ENCODE results near the gene ADAMTS19.

Gene ADAMTS19

DNA sequence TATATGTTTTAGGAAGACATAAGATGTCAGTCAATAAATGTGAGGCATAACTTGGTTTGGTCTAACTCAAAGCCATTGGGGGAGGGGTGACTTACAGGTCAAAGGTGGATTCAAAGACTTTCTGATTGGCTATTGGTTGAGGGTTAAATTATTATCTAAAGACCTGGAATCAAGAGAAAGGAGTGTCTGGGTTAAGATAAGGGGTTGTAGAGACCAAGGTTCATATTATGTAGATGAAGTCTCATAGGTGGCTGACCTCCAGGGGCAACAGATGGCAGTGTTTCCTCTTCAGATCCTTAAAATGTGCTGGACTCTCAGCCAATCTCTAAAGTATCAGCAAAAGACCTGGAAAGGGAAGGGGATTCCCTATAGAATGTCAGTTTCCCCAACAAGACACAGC is 236.5 kb downstream of the ADAMTS19 start:
- DNase-seq = no peak

DNA sequence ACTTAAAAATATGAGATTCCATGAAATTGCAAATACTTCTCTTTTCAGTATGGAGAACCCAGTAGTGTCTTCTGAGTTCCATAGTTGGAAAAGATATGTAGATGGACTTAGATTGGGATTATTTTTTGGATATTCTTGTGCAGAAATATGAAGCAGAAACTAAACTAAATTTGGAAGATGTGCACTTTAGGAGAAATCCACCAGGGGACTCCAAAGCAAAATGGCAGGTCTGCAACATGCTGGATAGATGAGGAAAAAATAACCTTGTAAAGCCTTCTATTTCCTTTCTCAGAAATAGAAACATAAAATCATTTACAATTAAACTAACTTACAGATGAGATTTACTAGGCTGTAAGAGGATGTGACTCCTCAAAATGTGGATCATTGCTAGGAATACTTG is 238.6 kb downstream of the ADAMTS19 start:
- DNase-seq = no peak

DNA sequence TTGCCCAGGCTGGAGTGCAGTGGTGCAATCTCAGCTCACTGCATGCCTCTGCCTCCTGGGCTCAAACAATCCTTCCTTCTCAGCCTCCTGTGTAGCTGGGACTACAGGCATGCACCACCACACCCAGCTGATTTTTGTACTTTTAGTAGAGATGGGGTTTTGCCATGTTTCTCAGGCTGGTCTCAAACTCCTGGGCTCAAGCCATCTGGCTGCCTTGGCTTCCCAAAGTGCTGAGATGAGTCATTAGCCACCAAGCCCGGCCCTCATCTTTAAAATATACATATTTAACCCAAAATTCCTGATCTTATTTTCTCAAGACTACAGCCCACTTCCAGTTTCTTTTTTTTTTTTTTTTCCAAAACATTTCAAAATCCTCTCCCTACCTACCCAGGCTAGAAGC is 256.1 kb downstream of the ADAMTS19 start:
- peak; percentile 15 for DNase-seq

DNA sequence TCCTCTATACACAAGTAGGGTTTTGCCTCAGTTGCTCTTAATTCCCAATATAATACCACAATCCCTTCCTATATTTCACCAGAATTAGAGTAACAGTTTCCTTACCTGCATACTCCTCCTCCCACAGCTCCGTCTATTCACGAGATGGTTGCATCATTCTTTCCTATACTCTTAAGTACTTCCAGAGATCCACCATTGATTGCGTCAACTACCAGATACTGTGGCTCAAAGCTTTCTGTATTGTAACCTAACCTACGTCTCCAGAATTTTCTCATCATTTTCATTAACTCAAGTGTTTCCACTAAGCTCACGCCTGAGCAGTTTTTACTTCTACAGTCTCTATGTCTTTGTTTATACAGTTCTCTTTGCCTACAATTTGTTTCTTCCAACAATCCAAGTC is 256.6 kb downstream of the ADAMTS19 start:
- no peak for DNase-seq

DNA sequence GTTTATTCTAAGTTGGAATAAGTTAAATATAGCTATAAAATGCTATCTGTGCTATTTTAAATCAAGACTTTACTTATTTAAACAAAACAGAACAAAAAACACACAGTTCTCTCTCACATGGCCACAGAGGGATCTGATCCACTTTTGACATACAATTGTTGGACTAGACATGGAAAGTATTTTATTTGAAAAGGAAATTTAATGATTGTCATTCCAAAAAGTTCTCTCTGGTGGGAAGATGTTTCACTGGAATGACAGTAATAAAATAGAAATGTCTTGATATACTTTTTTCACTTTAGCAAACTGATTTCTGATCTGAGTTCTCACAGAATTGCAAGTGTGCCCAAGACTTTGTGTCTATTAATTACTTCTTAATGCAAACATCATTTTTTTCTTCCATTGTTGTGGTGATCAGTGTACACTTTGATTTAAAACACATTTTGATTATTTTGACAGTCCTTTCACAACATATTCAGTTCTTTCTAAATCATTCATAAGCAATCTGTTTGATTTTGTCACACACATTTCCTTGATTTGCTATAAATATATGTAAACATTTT is 257.7 kb downstream of the ADAMTS19 start:
- no peak for DNase-seq

DNA sequence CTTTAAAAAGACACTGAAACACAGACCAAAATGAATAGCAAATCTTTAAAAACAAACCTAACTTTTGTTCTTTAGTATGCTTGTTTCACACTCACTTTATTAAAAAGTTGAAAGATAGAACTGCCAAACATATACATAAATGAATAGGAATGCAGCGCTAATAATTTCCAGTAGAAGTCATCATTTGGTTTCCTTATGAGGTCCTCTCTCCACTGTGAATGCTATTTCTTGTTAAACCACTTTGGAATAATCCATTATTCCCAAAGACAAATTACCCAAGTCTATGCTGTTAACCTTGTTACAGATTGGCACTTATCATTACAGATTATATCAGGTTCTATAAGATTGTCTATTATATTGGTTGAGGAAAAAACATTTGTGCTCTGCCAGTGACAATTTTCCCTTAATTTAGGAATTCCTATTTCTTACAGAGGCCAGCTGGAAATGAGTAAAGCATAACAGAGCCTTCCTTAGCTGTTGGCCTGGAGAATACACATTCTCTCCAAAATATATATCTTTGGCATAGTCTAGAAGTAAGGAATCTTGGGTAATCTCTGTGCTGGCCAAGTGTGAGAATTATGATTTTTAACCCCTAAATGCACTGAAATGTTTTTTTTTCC is 258.5 kb downstream of the ADAMTS19 start:
- peak; percentile 61 for DNase-seq

DNA sequence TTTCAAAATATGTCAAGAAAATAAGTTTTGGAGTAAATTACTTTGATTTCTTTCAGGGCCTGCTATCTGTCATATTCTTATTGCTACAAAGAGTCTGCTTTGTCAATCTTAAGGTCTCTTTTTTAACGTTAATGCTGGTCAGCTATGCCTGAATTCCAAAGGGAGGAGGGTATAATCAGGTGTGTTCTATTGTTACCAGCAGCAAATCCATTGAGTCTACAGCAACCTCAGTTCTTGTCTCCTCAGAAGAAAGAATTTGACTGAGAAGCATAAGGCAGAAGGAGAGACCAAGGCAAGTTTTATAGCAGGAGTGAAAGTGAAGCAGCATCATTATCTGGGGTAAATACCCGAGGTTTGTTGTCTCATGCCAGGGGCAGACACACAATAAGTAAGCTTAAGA is 264.1 kb downstream of the ADAMTS19 start:
- DNase-seq = no peak

DNA sequence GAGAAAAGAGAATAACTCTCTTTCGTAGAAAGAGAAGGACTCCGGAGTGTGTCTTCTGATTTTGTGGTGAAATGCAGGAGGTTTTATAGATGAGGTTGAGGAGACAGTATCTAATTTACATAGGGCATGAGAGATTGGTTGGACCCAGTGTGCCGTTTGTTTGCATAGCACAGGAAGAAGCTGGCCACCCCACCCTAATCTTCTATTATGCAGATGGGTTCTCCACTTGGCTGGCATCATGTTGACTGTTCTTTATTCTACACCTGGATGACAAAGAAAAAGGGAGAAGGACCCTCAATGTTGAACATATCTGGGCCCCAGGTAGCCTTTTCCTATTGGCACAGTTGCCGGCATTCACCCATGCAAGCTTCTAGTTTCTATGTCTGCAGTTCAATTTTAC is 264.5 kb downstream of the ADAMTS19 start:
- DNase-seq = no peak

DNA sequence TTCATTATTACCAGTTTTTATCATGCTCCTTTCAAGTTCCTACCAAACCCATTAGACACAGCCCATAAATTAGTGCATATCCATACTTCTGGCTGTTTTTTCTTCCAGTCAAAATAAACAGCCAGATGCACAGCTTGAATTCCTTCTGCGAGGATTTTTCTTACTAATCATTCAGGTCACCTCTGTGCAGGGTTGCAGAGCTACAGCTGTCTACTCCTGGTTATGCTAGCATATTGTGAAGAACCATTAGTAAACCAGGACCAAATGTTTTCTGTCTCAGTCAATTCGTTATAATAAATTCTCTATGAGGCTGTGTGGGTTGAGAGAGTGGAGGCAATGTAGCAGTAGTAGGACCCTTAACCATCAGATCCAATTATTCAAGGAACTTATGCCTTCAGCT is 279.7 kb downstream of the ADAMTS19 start:
- no peak for DNase-seq

DNA sequence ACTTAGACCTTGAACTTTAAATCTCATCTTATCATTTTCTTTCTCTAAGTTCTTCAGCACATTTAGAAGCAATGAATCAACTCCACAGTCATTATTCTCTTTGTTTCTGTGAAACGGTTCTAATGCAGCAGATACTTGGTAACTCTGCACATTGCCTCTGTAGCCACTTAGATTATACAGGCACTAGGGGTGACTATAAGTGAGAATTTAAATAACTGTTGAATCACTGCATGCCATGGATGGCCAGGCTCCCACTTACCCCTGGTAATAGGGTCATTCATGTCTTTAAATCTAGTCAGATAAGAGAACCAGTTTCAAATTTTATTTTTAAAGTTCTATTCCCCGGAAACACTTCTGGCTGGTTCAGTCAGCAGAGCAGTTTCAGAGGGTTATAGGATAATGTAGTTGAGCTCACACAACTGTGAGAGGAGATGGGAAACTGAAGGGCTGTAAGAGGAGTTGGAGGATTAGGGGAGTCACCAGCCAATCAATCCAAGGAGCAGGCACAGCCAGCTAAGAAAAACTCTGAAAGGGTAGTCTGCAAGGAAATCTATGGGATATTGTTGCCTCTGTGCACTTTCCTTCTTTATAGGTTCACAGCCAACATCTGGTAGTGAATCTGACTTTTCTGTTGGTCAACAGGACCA is 283.6 kb downstream of the ADAMTS19 start:
- no peak for DNase-seq

DNA sequence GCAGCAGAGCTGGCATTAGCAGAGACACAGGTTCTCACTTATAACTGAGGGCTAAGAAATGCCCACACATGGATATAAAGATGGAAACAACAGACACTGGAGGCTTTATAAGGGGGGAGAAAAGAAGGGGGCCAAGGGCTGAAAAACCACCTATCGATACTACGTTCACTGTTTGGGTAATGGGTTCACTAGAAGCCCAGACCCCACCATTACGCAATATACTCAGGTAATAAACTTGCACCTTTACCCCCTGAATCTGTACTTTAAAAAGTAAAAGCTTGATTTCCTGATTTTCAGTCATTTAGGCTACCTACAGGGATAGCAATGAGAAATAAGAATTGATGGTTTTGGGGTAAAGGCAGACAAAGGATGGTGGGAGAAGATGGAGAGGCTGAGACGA is 285.9 kb downstream of the ADAMTS19 start:
- no peak for DNase-seq

DNA sequence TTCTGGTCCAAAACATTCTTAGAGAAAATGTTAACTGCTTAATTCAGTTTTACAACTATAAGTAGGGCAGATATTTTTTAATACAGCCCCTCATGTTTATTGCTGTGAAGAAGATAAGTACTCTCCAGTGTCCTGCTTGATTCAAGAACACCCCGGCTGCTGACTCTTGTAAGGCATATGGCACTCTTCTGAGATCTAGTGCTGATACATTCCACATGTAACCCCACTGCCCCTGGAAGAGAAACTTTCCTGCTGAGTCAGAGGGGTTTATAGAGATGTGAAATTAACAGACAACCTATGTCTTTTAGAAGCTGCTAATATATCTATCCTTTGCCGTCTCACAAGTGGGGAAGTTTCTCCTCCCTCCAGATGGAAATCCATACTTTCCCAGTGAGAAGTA is 286.8 kb downstream of the ADAMTS19 start:
- DNase-seq = no peak

DNA sequence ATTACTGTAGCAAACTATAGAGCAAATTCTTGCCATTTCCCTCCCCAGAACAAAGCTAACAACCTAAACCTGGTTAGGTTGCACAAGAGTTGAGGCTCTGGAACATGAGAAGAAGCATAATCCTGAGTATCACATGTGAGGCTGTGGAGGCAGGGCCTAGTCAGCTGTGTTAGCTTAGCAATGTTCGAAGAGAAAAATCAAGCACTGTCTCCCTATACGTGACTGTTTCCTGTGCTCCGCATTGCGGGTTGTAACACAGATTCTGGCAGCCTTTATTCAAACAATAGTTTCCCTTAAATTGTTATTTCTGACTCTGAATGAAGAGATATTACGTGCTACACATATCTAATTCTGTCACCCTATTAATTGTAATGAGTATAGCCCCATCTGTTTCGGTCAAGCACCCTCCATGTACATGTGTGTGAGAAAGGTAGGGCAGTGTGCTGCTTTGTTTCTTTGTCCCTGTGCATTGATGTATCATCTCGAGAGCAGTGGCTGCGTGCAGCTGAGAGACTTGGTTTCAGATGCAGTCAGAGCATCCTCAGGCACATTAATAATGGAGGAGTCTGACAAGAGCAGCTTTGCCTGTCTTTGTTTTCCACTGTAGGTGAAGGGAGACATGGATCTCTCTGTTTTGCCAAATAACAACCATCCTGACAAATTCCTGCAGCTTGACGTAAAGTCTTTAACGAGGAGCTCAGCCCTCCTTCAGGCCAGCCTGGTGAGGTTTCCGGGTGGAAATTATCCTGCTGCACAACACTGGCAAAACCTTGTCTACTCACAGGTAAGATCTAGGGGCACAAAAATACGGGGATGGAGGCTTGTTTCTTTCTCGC is 287.7 kb downstream of the ADAMTS19 start, which contains the start of gene MINAR2:
Gene MINAR2, plus strand, starts transcription at position 523 of the 836 bp plus-strand sequence. Its CDS starts 97 bp downstream, at position 620.
- no peak for DNase-seq

DNA sequence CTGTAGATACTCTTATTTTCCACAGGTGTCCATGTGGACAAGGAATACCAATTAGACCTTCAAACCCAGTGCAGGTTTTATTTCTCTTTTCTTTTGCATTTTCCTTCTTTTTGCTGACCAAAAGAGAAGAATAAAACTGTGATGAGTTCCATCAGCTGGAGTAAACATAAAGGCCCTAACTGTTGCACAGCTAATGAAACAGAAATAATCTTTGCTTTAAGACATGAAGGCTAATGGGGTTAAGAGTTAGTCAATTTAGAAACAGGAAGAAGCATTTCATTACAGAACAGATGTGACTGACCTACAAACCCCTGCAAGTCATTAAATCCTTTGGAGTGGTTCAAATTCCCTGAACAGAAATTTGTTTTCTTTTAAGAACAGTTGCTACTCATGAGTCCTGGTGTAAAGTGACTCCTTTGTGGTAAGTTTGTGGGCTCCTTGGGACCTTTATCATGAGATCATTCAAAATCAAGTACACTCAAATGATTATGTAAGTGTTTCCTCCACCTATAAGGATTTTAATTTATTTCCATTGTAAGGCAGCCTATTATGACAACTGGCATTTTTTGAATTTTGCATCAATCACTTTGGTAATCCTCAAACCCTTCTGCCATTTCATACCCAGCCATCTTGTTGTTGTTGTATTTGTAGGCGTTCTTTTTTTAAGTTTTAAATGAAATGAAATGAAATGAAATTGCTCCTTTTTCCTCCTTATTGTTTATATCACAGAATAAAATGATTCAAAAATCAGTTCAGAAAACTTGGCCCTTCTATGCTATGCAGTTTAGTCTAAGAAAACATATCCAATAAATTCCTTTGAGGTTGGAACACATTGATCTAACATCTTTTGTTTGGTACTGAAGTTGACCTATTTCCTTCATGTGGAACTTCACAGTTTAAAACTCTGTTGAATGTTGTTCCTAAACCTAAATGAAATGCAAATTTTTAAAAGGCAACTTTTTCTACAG is 289.1 kb downstream of the ADAMTS19 start:
- DNase-seq = no peak

DNA sequence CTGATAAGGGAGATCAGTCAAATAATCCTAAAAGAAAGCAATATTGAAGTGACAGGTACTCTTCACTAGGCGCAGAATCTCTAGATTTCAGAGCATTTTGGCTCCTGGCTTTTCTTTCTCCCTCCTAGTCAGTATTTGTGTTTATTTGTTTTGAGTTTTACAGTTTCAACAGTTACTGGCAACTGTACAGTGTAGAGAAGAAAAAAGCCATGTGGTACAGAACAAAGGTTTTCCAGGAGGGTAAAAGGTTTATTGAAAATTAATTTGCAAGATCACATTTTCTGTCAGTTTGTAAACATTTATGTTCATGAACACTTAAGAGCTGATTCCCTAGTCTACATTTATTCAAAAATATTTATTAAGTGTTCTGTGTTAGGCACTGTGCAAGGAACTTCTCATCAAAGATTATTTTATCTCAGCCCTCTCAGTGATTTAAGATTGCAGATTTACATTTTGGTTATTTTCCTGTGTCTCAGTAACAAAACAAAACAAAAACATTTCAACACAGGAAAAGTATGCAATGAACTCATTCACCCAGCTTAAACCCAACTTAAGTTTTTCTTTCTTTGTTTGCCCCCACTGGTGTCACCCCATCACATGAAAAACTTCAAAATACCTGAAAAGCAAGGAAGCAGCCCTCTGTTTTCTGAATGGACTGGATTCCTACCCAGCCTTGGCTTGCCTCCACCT is 300.7 kb downstream of the ADAMTS19 start:
- no peak for DNase-seq

DNA sequence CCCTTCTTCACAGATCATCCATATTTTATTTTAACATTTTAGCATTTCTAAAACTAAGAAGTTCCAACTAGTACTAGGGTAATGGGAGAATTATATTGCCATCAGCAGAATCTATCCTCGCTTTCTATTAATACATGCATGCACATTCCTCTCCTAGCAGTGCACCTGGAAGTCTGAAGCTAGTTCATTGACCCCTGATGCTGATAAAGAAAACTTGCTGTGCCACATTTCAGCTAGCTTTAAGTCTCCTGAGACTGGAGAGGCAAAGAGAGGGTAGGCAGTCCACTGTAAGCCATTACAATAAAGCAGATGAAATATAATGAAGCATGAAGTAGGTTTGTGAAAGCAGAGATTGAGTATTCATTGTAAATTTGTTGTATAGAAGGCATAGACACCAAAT is 303.6 kb downstream of the ADAMTS19 start:
- no peak for DNase-seq

DNA sequence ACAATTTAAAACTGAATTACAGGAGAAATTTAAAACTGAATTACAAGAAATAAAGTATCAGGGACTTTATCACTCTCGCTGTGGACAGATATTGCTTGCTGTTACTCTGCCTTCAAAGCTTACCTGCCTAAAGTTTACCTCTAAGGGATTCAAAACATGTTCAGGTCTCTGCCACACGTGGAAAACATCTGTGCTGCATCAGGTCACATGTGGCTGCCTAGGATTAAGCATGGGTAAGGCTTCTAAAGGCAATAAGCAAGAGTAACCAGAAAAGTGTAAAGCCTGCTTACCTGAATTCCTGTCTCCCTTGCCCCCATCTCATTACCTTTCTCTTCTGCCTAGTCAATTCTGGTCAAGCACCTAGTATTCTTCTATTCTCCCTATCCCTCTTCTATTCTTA is 306.7 kb downstream of the ADAMTS19 start:
- no peak for DNase-seq

DNA sequence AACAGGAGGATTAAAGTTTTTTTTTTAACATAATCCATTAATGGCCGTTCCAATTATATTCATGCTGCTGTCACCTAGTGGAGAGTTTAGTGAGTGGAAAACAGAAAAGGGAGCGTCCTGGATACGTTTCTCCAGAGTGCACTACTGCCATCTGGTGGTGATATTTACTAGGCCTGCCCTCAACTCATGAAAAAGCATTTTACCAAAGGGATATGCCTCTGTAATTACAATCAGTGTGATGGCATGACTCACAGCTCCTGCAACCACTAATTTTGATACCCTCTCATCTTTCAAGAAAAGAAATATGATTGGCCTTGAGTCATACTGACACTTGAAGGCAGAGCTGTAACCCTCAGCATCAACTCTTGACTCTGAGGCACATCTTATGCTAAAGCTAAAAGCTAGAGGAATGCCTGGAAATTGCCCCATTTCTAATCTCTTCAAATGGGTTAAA is 307.9 kb downstream of the ADAMTS19 start:
- peak; percentile 64 for DNase-seq

DNA sequence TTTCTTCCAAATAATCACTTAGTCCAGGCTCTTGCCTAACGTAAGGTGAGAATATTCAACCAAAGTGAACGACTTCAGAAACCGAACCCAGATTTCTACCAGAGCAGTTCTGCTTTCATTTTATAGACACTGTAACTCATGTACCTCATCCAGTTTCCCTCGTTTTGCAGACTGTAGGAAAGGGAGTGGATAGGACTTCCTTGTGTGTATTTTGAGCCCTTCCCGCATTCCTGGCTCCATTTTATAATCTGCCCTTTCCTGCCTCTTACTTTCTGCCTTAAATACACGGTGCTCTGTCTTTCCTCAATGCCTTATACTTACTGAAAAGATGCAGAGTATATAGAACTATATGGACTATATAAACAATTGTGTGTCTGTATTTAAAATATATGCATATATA is 308.6 kb downstream of the ADAMTS19 start:
- DNase-seq = no peak

DNA sequence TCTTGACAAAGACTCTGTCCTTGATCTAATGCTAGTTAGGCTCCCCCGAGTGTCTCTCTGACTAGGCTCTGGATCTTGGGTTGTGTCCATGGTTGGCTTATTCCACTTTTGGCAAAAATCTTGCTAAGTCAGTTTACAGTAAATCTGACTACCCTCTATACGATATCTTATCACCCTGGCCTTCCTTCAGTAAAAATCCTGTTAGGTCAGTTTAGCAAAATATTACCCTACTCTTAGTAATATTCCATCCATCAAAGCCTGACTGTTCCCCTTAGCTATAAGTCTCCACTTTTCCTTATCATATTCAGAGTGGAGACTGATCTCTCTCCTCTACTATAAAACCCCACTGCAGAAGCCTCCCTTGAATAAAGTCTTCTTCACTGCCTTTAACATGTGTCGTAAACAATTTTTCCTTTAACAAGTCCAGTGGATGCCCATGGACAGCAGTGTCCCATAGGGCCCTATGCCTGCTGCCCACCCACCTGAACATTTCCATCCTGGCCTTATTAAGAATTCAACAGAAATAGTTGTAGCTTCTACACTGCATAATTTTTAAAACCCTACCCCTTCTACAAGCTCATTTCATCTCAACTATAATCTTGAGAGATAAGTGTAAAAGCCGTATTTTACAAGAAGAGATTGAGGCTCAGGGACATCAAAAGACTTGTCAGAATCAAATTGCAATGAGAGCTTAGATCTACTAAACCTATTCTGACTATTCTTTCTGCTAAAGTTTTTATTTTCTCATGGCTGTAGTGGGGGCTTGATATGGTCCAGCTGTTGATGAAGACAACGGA is 310.1 kb downstream of the ADAMTS19 start:
- DNase-seq = no peak

Measured in NCI-H446 treated with DMSO at 0.1 percent for 48 hours (cell line).